Natural killer cell treated with Interleukin-12 subunit alpha and Interleukin-12 subunit beta and Interleukin-15 and Interleukin-18, amount 100 ng/mL, for 72 hours (primary cell): ENCODE results near the gene OR6T1. TPM values are rescaled to one million over a fixed set of nuclear protein-coding genes. Genes with fewer than 3 reads are reported as not detected.

Experiments used
- ATAC-seq, 2 donors: fragments of 150-1000 bp; cut with Tn5 transposase in 1 of 2; sonication (Bioruptor Pico), chemical (Tn5 transposase) in 1 of 2; 2 replicates each; pipeline ENCODE4 v1.10.0; 2021
- DNase-seq: peaks from one replicate; pipeline ENCODE4 v3.0.0; 2022; ENCODE audit warnings: low spot score
- H3K27ac Mint-ChIP-seq, 2 donors: 1 replicate in 1 of 2; 2 replicates in 1 of 2; pipeline ENCODE4 v1.8.0; 2022; ENCODE audit warnings: mixed read lengths in 2 of 2, mild to moderate bottlenecking in 1 of 2, moderate library complexity in 1 of 2
- H3K27me3 Mint-ChIP-seq, 2 donors: 1 replicate in 1 of 2; 2 replicates in 1 of 2; pipeline ENCODE4 v1.8.0; 2022; ENCODE audit warnings: mixed read lengths in 2 of 2
- H3K36me3 Mint-ChIP-seq: one replicate; pipeline ENCODE4 v1.8.0; 2022; ENCODE audit warnings: mixed read lengths
- H3K4me1 Mint-ChIP-seq, 2 donors: 1 replicate in 1 of 2; 2 replicates in 1 of 2; pipeline ENCODE4 v1.8.0; 2022; ENCODE audit warnings: low read depth in 2 of 2, mixed read lengths in 2 of 2, mild to moderate bottlenecking in 1 of 2
- H3K4me3 Mint-ChIP-seq: one replicate; pipeline ENCODE4 v1.8.0; 2022; ENCODE audit warnings: mixed read lengths
- H3K9me3 Mint-ChIP-seq: 2 replicates; pipeline ENCODE4 v1.8.0; 2022; ENCODE audit warnings: mixed read lengths
- total RNA-seq, 2 donors: library from RNA; stranded (reverse); gene quantifications; one replicate each; pipeline ENCODE4 v1.2.3, GENCODE V29; 2022

Gene OR6T1
- total RNA-seq, 2 donors from 2014 or later: not detected

DNA sequence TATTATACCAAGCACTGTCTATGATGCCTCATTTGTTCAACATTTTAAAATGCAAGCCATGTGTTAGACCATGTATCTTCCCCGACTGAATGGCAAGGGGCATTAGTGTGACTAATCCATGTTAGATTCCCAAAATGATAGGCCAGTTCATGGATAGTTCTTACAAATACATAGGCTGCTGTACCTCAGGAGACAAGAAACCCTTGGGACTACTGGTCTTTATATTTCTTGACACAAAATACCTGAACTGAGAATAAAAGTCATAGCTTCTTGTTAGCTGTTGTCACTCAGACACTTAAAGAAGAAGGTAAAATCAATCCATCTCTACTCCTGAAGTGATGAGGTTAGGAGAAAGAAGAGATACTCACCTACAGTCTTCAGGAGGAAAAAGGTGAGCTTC, 41.8 kb downstream of the OR6T1 start, which contains the start of gene OR8D4:
Gene OR8D4, plus strand, starts transcription at position 301 of the 400 bp plus-strand sequence. CDS start 4,265 bp downstream, outside the sequence.
- H3K27ac Mint-ChIP-seq: no peak within 1 kb of the TSS
- DNase-seq: no peak
- no peaks in the 10 kb centered on the region for H3K36me3 Mint-ChIP-seq
- H3K4me1 Mint-ChIP-seq: no peaks in the 10 kb centered on the region
- H3K9me3 Mint-ChIP-seq: no peaks in the 10 kb centered on the region
- no peak within 1 kb of the TSS for H3K4me3 Mint-ChIP-seq
- ATAC-seq: no peak
- H3K27me3 Mint-ChIP-seq: peaks cover 0 to 30% of the 10 kb centered on the region in 2 donors

DNA sequence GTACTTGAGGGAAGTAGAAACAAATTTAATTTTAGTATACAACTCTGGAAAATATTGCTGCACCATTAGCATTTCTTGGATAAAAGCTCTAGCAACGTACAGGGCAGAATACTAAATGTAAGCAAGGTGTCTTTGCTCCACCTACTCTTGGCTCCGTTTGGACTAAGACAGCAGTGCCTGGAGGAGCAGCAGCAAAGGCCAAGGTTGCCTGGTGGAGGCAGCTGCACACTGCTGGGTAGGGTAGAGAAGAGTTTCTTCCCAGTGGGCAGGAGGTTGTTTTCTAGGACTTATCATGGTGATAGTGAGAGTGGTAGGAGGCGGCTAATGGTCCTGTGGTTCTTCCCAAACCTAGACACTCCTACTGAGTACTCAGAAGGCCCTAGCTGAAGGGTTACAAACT, 43.8 kb downstream of the OR6T1 start:
- DNase-seq (no peak), ATAC-seq (no peak)
- Mint-ChIP-seq H3K36me3 (no peaks in the 10 kb centered on the region), H3K4me1 (no peaks in the 10 kb centered on the region), H3K27me3 (peaks cover 0 to 19% of the 10 kb centered on the region in 2 donors), H3K4me3 (no peak overlapping the region), H3K9me3 (no peaks in the 10 kb centered on the region), H3K27ac (no peak overlapping the region)

Other genes starting within 250 kb of the OR6T1 start
- 10 to 100 TPM; 12.7 to 23.5 TPM for gene ZNF202, start 202.2 kb downstream of the OR6T1 start, total RNA-seq
- gene OR6X1, start 189.3 kb downstream of the OR6T1 start, total RNA-seq: not detected
- gene OR6M1, start 137.5 kb downstream of the OR6T1 start, total RNA-seq: not detected
- gene TMEM225, start 58.2 kb downstream of the OR6T1 start, total RNA-seq: not detected
- not detected for gene OR8D4, start 41.7 kb downstream of the OR6T1 start, total RNA-seq
- not detected for gene OR4D5, start 4.2 kb downstream of the OR6T1 start, total RNA-seq
- gene OR10S1, start 33.9 kb upstream of the OR6T1 start, total RNA-seq: not detected
- gene OR10G6, start 51.3 kb upstream of the OR6T1 start, total RNA-seq: not detected
- not detected for gene OR10G4, start 69.2 kb upstream of the OR6T1 start, total RNA-seq
- not detected for gene OR10G9, start 79.2 kb upstream of the OR6T1 start, total RNA-seq
- not detected for gene OR10G8, start 83.0 kb upstream of the OR6T1 start, total RNA-seq
- not detected for gene OR10G7, start 97.5 kb upstream of the OR6T1 start, total RNA-seq
- 10 to 100 TPM in 1 of 2 donors, 1 to 10 TPM in 1; 4.4 to 12.5 TPM for gene VWA5A, start 171.6 kb upstream of the OR6T1 start, total RNA-seq
- not detected for gene OR10D3, start 239.5 kb upstream of the OR6T1 start, total RNA-seq